Naive thymus-derived CD8-positive, alpha-beta T cell (primary cell): ENCODE results near the gene IGFLR1. TPM values are rescaled to one million over a fixed set of nuclear protein-coding genes. Genes with fewer than 3 reads are reported as not detected.

Source experiments
- ATAC-seq, 2 donors: fragments of 150-1000 bp; cut with Tn5 transposase in 1 of 2; sonication (Bioruptor Pico), chemical (Tn5 transposase) in 1 of 2; 1 replicate in 1 of 2; 2 replicates in 1 of 2; pipeline ENCODE4 v1.10.0; 2021; ENCODE audit warnings: mild to moderate bottlenecking in 2 of 2, moderate library complexity in 2 of 2
- POLR2A ChIA-PET: fragments of 350-600 bp; sonication (Branson Sonifier 250); formaldehyde crosslinking; loops from one replicate; lab custom pipeline; 2021; ENCODE audit warnings: antibody characterized with exemption; lab: Charles Lee
- DNase-seq, 10 donors: peaks; one replicate each; pipeline versions ENCODE4 v3.0.0 to v3.0.0-alpha.2; 2020 to 2022
- H3K27ac Mint-ChIP-seq, 10 donors: one replicate each; pipeline ENCODE4 v1.8.0; 2020 to 2022; ENCODE audit warnings: mild to moderate bottlenecking in 10 of 10, mixed read lengths in 10 of 10, moderate library complexity in 4 of 10, inconsistent platforms in 1 of 10
- H3K27me3 Mint-ChIP-seq, 5 donors: one replicate each; pipeline ENCODE4 v1.8.0; 2021 to 2022; ENCODE audit warnings: mixed read lengths in 5 of 5
- H3K36me3 Mint-ChIP-seq, 3 donors: one replicate each; pipeline ENCODE4 v1.8.0; 2020 to 2022; ENCODE audit warnings: mixed read lengths in 3 of 3, mild to moderate bottlenecking in 2 of 3, inconsistent platforms in 1 of 3
- H3K4me1 Mint-ChIP-seq, 4 donors: one replicate each; pipeline ENCODE4 v1.8.0; 2021 to 2022; ENCODE audit warnings: mixed read lengths in 4 of 4
- H3K4me3 Mint-ChIP-seq, 10 donors: one replicate each; pipeline ENCODE4 v1.8.0; 2020 to 2022; ENCODE audit warnings: mild to moderate bottlenecking in 10 of 10, mixed read lengths in 10 of 10, moderate library complexity in 6 of 10, inconsistent platforms in 1 of 10
- H3K9me3 Mint-ChIP-seq, 9 donors: one replicate each; pipeline ENCODE4 v1.8.0; 2020 to 2022; ENCODE audit warnings: mixed read lengths in 9 of 9, mild to moderate bottlenecking in 3 of 9, inconsistent platforms in 1 of 9, moderate library complexity in 1 of 9
- polyA plus RNA-seq, 3 donors: library from polyadenylated mRNA; unstranded; fragments of 300-500 nt; fragmentation: Illumina TruSeq; gene quantifications; one replicate each; pipeline ENCODE4 v1.2.3, GENCODE V29; 2021
- total RNA-seq, 8 experiments: library from RNA in 2 of 8; stranded (reverse) in 2 of 8; gene quantifications; one replicate each; pipeline ENCODE4 v1.2.3 and lab custom pipeline; 2021 to 2026

IGFLR1 gene, protein sequence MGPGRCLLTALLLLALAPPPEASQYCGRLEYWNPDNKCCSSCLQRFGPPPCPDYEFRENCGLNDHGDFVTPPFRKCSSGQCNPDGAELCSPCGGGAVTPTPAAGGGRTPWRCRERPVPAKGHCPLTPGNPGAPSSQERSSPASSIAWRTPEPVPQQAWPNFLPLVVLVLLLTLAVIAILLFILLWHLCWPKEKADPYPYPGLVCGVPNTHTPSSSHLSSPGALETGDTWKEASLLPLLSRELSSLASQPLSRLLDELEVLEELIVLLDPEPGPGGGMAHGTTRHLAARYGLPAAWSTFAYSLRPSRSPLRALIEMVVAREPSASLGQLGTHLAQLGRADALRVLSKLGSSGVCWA
- total RNA-seq (10 to 100 TPM; 79.8 to 82.5 TPM), polyA plus RNA-seq (10 to 100 TPM; 70.2 to 92.7 (median 92.6) TPM), total RNA-seq (lab: John Stamatoyannopoulos, UW) (4.8 to 7.4 (median 5.9) reads per million in 6 experiments)

DNA sequence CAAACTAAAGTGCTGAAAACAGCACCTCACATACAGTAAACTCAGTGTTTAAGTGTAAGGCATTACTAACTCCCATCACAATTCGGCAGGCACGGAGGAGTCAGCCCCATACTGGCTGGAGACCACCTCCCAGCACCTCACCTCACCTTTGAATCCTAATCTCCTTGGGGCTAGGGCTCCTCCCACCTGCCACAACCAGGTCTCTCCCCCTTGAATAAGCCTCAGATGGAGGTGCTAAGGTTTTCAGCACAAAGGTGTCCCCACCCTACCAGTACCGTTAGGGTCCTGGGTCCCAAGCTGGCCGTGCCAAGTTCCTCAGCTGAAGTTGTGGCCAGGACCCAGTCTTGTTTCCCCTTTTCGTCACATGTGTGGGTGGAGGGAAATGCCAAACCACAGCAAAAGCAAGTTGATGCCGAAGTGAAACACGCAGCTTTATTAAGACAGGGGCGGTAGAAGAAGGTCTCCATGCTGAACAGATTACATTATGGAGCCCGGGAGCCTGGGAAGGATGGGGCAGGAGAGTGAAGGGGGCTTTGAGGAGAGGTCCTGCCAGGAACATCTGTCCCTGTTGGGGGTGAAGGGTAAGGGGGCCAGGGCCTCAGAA is at the start of gene IGFLR1:
Gene IGFLR1, minus strand, starts transcription at position 332 of the 604 bp plus-strand sequence. CDS start 1,272 bp downstream, outside the sequence.
- ATAC-seq (no peak), DNase-seq (peak in 9 of 10 donors; percentile 60 to 83 (median 69))
- Mint-ChIP-seq H3K27me3 (no peaks in the 10 kb centered on the region), H3K4me3 (peak within 1 kb of the TSS; percentile 91 to 99 (median 93)), H3K9me3 (no peaks in the 10 kb centered on the region), H3K36me3 (peaks cover 4 to 14% (median 5%) of the 10 kb centered on the region in 3 donors), H3K4me1 (peaks cover 31 to 73% (median 59%) of the 10 kb centered on the region in 4 donors), H3K27ac (peak within 1 kb of the TSS; percentile 97 to 100 (median 99))
- POLR2A ChIA-PET, result interaction anchor here (0.5 to 5.2 kb wide), 8 partner anchors 10 to 195 kb away, joined by 3 to 36 read pairs (median 6); partner anchors contain the start of genes HSPB6 and KMT2B

DNA sequence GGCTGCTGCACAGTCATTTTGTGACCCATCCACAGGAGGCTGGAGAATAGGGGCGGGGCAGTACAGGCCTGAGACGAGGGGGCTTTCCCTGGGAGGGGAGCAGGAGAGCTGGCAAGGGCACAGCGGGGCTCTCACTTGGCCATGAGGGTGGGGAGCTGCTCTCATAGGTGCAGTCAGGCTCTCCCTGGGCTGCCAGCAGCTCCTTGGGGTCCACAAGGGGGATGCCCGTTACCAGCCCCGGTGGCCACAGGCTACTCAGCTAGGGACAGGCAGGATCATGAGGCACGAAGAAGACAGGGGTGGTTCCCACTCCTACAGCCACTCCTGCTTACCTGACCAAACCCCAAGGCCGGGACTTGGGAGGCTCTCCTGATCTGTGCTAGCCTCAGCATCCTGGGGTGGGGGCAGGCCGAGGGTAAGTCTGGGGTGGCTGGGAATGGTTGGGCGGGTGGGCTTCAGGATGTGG is 49.6 kb upstream of the IGFLR1 start:
- Mint-ChIP-seq H3K36me3 (no peaks in the 10 kb centered on the region), H3K4me1 (peaks cover 0 to 4% (median 3%) of the 10 kb centered on the region in 4 donors), H3K4me3 (no peak overlapping the region), H3K9me3 (no peaks in the 10 kb centered on the region), H3K27ac (peak overlapping the region in 1 of 10 donors; percentile 71), H3K27me3 (peaks cover 15 to 33% (median 25%) of the 10 kb centered on the region in 5 donors)
- ATAC-seq (no peak), DNase-seq (no peak)
- POLR2A ChIA-PET, result no interaction called here

DNA sequence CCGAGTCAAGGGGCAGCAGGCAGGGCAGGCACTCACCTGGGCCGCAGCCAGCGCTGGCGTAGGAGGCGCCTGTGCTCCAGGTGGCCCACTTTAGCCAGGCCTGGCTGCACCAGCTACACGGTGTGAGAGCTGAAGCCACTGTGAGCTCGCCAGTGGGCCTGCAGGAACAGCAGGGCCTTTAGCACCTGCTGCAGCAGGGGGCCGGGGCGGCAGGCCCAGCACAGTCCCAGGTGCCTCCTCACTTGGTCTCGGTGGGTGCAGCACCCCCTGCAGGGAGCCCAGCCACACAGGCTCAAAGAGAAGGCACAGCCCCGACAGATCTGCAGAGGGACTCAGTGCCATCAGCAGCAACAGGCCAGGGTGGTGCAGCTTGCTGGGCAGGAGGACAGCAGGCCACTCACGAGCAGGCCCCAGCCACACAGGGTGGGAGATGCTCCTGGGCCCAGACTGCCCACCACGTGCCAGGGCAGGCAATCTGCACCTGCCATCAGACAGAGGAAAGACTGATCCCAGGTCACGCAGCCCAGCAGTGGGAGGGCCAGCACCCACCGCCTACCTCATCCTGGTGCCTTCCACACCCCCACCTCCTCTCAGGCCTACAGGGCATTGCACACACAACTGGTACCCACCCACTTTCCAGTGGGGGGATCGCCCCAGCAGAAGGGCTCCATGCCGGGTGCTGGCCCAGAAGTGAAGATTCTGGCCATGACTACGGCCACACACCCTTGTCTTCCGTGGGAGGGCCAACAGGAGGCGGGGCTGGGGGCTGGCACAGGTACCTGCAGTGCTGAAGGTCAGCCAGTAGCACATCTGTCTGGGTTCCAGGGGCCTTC is 48.9 kb upstream of the IGFLR1 start:
- Mint-ChIP-seq H3K27me3 (peaks cover 10 to 26% (median 18%) of the 10 kb centered on the region in 5 donors), H3K9me3 (no peaks in the 10 kb centered on the region), H3K4me3 (no peak overlapping the region), H3K4me1 (peaks cover 0 to 2% (median 0%) of the 10 kb centered on the region in 4 donors), H3K36me3 (no peaks in the 10 kb centered on the region), H3K27ac (no peak overlapping the region)
- peak in 1 of 2 donors; percentile 39 for ATAC-seq
- peak in 1 of 10 donors; percentile 5 for DNase-seq
- POLR2A ChIA-PET, result no interaction called here

DNA sequence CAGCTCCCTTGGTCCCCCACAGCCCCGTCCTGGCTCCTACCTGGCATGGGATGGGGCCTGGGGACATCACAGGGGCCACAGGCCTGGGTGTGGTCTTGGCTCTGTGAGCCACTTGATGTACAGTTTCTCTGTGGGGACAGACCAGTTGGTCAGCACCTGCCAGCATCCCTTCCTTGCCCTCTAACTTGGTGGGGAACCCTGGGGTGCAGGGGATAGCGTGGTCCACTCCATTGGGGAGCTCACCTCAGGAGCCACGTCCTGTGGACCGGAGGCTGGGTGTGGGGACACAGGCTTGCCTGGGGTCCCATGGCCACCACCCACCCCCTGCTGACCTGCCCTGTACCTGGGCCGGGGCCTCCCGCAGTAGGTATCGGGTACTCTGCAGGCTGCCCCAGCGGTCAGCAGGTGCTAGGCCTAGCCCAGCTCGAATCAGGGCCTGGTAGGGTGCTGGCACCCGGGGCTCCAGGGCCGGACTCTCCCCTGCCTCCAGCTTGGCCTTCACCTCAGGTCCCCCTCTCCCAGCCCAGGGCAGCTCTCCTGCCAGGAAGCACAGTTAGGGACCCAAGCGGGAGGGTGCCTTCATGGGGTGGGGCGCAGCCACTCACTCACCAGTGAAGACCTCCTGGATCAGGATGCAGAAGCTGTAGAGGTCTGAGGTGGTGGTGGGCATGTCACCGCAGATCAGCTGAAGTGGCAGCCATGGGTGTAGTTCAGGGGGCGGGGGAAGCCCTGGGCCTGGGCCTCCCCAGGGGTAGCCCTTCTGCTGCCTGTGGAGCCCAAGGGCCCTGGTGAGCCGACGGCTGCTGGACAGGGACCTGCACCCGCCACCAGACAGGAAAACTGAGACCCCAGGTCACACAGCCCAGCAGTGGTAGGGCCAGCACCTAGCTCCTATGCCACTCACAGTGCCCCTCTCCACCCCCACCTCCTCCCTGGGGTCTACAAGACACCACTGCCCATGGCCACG is 48.0 kb upstream of the IGFLR1 start:
- POLR2A ChIA-PET, result no interaction called here
- ATAC-seq, result no peak
- Mint-ChIP-seq H3K4me3 (no peak overlapping the region), H3K27ac (no peak overlapping the region), H3K27me3 (peaks cover 6 to 21% (median 14%) of the 10 kb centered on the region in 5 donors), H3K36me3 (no peaks in the 10 kb centered on the region), H3K9me3 (no peaks in the 10 kb centered on the region), H3K4me1 (peaks cover 0 to 4% (median 0%) of the 10 kb centered on the region in 4 donors)
- no peak for DNase-seq

DNA sequence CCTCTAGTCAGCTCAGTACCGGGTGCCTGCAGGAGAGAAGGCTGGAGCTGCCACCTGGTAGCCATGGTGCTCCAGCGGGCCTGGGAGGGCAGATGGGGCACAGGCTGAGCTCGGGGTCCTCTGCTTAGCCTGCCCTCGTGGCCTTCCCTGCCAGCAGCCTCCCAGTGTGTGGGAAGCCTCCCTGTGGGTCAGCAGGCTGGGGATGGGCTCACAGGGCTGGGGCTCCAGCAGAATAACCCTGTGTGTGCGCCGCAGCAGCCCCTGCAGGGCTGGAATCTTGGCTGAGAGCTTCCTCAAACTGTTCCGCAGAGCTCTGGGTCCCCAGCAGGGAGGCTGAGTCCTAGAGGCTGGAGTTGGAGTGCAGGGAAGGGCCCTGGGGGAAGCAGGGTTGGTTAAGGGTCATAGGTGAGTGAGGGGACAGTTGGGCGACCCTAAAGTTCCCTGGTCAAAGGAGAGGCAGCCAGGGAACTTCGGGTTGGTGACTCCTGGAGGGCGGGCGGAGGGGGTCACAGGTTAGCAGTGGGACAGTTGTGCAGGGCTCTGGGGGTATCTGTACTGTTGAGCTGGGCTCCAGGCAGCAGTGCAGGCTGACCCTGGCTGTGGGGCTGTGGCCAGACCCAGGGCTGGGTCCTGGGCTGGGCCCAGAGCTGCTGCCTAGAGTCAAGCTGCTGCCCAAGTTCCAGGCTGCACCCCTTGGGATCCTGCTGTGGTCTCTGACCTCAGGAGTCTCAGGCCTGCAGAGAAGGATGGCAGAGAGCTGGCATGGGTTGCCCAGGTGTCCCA is 47.1 kb upstream of the IGFLR1 start:
- DNase-seq (no peak), ATAC-seq (no peak)
- Mint-ChIP-seq H3K36me3 (no peaks in the 10 kb centered on the region), H3K27me3 (peaks cover 6 to 21% (median 12%) of the 10 kb centered on the region in 5 donors), H3K4me1 (peaks cover 0 to 4% (median 0%) of the 10 kb centered on the region in 4 donors), H3K27ac (no peak overlapping the region), H3K9me3 (no peaks in the 10 kb centered on the region), H3K4me3 (no peak overlapping the region)
- POLR2A ChIA-PET, result no interaction called here

DNA sequence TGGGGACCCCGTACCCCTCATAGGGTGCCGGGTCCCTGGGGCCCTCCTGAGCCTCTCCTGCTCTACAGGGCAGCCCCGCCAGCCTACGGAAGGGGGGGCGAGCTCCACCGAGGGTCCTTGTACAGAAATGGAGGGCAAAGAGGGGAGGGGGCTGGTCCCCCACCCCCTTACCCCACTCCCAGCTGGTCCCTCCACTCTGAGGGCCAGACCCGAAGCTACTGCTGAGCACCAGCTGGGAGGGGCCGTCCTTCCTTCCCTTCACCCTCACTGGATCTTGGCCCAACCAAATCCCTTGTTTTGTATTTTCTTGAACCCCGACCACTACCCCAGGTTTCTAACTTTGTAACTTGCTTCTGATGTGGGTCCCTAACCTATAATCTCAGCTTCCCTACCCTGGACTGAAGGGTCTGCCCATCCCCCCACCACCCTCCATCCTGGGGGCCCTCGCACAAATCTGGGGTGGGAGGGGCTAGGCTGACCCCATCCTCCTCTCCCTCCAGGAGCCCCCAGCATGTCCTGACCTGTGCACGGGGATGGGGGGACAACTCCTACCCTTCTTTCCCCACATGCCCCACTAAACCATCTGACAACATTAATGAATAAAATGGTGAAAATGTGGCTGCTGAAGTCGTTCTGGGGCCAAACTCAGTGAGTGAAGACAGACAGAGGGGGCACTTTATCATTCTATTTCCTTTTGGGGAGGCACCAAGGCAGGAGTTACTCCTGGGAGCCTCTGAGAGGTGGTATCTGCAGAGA is 46.1 kb upstream of the IGFLR1 start:
- H3K4me3 Mint-ChIP-seq, result no peak overlapping the region
- H3K27ac Mint-ChIP-seq, result no peak overlapping the region
- no peak for ATAC-seq

DNA sequence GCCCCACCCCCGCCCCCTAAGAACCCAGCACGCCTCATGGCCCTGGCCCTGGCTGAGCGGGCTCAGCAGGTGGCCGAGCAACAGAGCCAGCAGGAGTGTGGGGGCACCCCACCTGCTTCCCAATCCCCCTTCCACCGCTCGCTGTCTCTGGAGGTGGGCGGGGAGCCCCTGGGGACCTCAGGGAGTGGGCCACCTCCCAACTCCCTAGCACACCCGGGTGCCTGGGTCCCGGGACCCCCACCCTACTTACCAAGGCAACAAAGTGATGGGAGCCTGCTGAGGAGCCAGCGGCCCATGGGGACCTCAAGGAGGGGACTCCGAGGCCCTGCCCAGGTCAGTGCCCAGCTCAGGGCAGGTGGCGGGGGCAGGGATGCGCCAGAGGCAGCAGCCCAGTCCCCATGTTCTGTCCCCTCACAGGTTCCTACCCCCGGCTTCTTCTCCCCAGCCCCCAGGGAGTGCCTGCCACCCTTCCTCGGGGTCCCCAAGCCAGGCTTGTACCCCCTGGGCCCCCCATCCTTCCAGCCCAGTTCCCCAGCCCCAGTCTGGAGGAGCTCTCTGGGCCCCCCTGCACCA is 45.1 kb upstream of the IGFLR1 start:
- Mint-ChIP-seq H3K27me3 (peaks cover 0 to 3% (median 3%) of the 10 kb centered on the region in 5 donors), H3K4me1 (peaks cover 0 to 2% (median 0%) of the 10 kb centered on the region in 4 donors), H3K9me3 (no peaks in the 10 kb centered on the region), H3K27ac (no peak overlapping the region), H3K36me3 (no peaks in the 10 kb centered on the region), H3K4me3 (no peak overlapping the region)
- ATAC-seq (no peak), DNase-seq (no peak)
- POLR2A ChIA-PET, result no interaction called here

More for the DNA sequence above, 46.1 kb upstream of the IGFLR1 start:
- H3K36me3 Mint-ChIP-seq, result no peaks in the 10 kb centered on the region
- peaks cover 0 to 2% (median 0%) of the 10 kb centered on the region in 4 donors for H3K4me1 Mint-ChIP-seq
- no peak for DNase-seq
- H3K27me3 Mint-ChIP-seq, result peaks cover 2 to 11% (median 7%) of the 10 kb centered on the region in 5 donors
- POLR2A ChIA-PET, result no interaction called here
- no peaks in the 10 kb centered on the region for H3K9me3 Mint-ChIP-seq

DNA sequence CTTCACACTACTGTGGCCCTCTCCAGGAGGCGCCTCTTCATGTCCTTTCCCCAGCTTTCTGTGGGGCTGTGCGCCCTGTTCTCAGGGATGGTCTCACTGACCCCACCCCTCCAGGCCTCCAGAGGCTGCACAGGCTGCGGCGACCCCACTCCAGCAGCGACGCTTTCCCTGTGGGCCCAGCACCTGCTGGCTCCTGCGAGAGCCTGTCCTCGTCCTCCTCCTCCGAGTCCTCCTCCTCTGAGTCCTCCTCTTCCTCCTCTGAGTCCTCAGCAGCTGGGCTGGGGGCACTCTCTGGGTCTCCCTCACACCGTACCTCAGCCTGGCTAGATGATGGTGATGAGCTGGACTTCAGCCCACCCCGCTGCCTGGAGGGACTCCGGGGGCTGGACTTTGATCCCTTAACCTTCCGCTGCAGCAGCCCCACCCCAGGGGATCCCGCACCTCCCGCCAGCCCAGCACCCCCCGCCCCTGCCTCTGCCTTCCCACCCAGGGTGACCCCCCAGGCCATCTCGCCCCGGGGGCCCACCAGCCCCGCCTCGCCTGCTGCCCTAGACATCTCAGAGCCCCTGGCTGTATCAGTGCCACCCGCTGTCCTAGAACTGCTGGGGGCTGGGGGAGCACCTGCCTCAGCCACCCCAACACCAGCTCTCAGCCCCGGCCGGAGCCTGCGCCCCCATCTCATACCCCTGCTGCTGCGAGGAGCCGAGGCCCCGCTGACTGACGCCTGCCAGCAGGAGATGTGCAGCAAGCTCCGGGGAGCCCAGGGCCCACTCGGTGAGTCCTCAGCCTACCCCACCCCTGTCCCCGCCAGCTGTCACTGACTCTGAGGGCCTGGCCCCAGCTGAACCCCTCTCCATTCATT is 44.3 kb upstream of the IGFLR1 start:
- DNase-seq (no peak), ATAC-seq (no peak)
- POLR2A ChIA-PET, result no interaction called here
- no peaks in the 10 kb centered on the region for H3K36me3 Mint-ChIP-seq
- peak overlapping the region in 2 of 10 donors; percentile 30 to 79 for H3K27ac Mint-ChIP-seq
- no peaks in the 10 kb centered on the region for H3K9me3 Mint-ChIP-seq
- H3K27me3 Mint-ChIP-seq, result no peaks in the 10 kb centered on the region
- H3K4me3 Mint-ChIP-seq, result no peak overlapping the region
- H3K4me1 Mint-ChIP-seq, result peaks cover 0 to 2% (median 0%) of the 10 kb centered on the region in 4 donors

DNA sequence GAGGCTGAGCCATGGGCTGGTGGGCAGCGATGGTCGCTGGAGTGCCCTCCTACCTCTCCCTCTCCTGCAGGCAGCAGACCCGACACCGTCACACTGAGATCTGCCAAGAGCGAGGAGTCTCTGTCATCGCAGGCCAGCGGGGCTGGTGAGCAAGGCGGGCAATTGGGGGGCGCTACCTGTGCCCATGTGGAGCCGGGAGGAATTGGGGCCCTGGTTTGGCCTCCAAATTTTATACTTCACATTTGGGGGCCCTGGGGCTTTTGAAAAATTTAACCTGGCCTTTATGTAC is 43.0 kb upstream of the IGFLR1 start:
- Mint-ChIP-seq H3K27ac (no peak overlapping the region), H3K9me3 (no peaks in the 10 kb centered on the region), H3K4me3 (no peak overlapping the region), H3K27me3 (no peaks in the 10 kb centered on the region), H3K36me3 (peaks cover 0 to 2% (median 0%) of the 10 kb centered on the region in 3 donors), H3K4me1 (peaks cover 0 to 2% (median 0%) of the 10 kb centered on the region in 4 donors)
- DNase-seq (no peak), ATAC-seq (no peak)
- POLR2A ChIA-PET, result no interaction called here
